ENCODE data around the gene CIB4.

The CIB4 gene

GRCh38 chr2:26585966-26586365 lies 55.2 kb downstream of the CIB4 start:
- in situ Hi-C loops (cut with HindIII; ENCODE audit: low sequenced_read_pairs) = no loop called here

- in situ Hi-C loops (cut with HindIII; ENCODE audit: low sequenced_read_pairs) = no loop called here
These were observed 56.1 kb downstream of the CIB4 start for GRCh38 chr2:26585100-26585499.

- in situ Hi-C loops (cut with HindIII; ENCODE audit: low sequenced_read_pairs) = loop anchor here (5.0 kb wide), 1 partner anchor 88 kb away; no protein-coding TSS in a partner anchor
These were observed 56.5 kb downstream of the CIB4 start for GRCh38 chr2:26584656-26585055.

- in situ Hi-C loops (cut with HindIII; ENCODE audit: low sequenced_read_pairs) = loop anchor here (5.0 kb wide), 1 partner anchor 88 kb away; no protein-coding TSS in a partner anchor
These were observed 57.0 kb downstream of the CIB4 start for GRCh38 chr2:26584191-26584590.

- in situ Hi-C loops (cut with HindIII; ENCODE audit: low sequenced_read_pairs) = loop anchor here (5.0 kb wide), 1 partner anchor 89 kb away; no protein-coding TSS in a partner anchor
These were observed 57.7 kb downstream of the CIB4 start for GRCh38 chr2:26583381-26583911.

- in situ Hi-C loops (cut with HindIII; ENCODE audit: low sequenced_read_pairs) = loop anchor here (5.0 kb wide), 1 partner anchor 89 kb away; no protein-coding TSS in a partner anchor
These were observed 58.3 kb downstream of the CIB4 start for GRCh38 chr2:26582890-26583289.

GRCh38 chr2:26581991-26582842 lies 58.9 kb downstream of the CIB4 start:
- in situ Hi-C loops (cut with HindIII; ENCODE audit: low sequenced_read_pairs) = loop anchor here (5.0 kb wide), 1 partner anchor 90 kb away; no protein-coding TSS in a partner anchor

- in situ Hi-C loops (cut with HindIII; ENCODE audit: low sequenced_read_pairs) = loop anchor here (5.0 kb wide), 1 partner anchor 91 kb away; no protein-coding TSS in a partner anchor
These were observed 59.7 kb downstream of the CIB4 start for GRCh38 chr2:26581266-26581990.

- in situ Hi-C loops (cut with HindIII; ENCODE audit: low sequenced_read_pairs) = loop anchor here (5.0 kb wide), 1 partner anchor 92 kb away; no protein-coding TSS in a partner anchor
These were observed 60.4 kb downstream of the CIB4 start for GRCh38 chr2:26580751-26581150.

- in situ Hi-C loops (cut with HindIII; ENCODE audit: low sequenced_read_pairs) = loop anchor here (5.0 kb wide), 1 partner anchor 92 kb away; no protein-coding TSS in a partner anchor
These were observed 61.0 kb downstream of the CIB4 start for GRCh38 chr2:26580151-26580550.

- in situ Hi-C loops (cut with HindIII; ENCODE audit: low sequenced_read_pairs) = loop anchor here (5.0 kb wide), 1 partner anchor 93 kb away; no protein-coding TSS in a partner anchor
These were observed 61.5 kb downstream of the CIB4 start for GRCh38 chr2:26579723-26580040.

GRCh38 chr2:26579025-26579722 lies 62.0 kb downstream of the CIB4 start:
- in situ Hi-C loops (cut with HindIII; ENCODE audit: low sequenced_read_pairs) = no loop called here

- in situ Hi-C loops (cut with HindIII; ENCODE audit: low sequenced_read_pairs) = no loop called here
These were observed 62.6 kb downstream of the CIB4 start for GRCh38 chr2:26578581-26578980.

- in situ Hi-C loops (cut with HindIII; ENCODE audit: low sequenced_read_pairs) = no loop called here
These were observed 63.1 kb downstream of the CIB4 start for GRCh38 chr2:26578113-26578458.

- in situ Hi-C loops (cut with HindIII; ENCODE audit: low sequenced_read_pairs) = no loop called here
These were observed 63.6 kb downstream of the CIB4 start for GRCh38 chr2:26577442-26578112.

GRCh38 chr2:26576565-26577441 lies 64.4 kb downstream of the CIB4 start:
- in situ Hi-C loops (cut with HindIII; ENCODE audit: low sequenced_read_pairs) = no loop called here

GRCh38 chr2:26575836-26576564 lies 65.2 kb downstream of the CIB4 start:
- in situ Hi-C loops (cut with HindIII; ENCODE audit: low sequenced_read_pairs) = no loop called here

GRCh38 chr2:26574900-26575560 lies 66.1 kb downstream of the CIB4 start:
- in situ Hi-C loops (cut with HindIII; ENCODE audit: low sequenced_read_pairs) = no loop called here

Data from DLD1 (cell line).